GM18520 (cell line): ENCODE data around the gene DNM2.
"Not testable (repeated sequence)": the region's sequence is repeated elsewhere in the genome, so short reads cannot be mapped to it uniquely, and the experiment has no call there.

Experiments used
- ATAC-seq: cut with Tn5 transposase; IDR thresholded peaks from one replicate; pipeline ENCODE4 v1.9.1; 2021; ENCODE audit not compliant: unreplicated experiment

The DNM2 gene

DNA sequence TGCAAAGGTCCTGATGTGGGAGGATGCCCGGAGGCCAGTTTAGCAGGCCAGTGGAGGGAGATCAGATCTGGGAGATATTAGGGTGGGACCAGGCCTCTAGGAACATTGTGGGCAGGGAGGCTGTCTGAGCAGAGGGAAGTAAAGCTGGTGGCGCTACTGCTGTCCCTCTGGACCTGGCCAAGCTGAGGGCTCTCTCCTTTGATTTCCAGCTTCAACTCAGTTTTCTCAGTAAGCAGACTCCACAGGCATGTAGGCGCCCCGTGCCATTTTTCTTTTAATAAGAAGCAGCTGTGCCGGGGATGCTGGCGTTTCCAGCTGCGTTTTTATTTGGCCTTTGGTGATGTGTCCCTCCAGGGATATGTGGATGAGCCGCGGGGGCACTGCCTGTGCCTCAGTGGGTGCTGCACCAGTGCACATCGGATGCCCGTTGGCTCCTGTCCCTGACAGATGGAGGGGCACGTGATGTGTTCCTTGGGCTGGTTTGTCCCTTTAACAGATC lies 6.7 kb downstream of the DNM2 start:
- ATAC-seq, result no peak

DNA sequence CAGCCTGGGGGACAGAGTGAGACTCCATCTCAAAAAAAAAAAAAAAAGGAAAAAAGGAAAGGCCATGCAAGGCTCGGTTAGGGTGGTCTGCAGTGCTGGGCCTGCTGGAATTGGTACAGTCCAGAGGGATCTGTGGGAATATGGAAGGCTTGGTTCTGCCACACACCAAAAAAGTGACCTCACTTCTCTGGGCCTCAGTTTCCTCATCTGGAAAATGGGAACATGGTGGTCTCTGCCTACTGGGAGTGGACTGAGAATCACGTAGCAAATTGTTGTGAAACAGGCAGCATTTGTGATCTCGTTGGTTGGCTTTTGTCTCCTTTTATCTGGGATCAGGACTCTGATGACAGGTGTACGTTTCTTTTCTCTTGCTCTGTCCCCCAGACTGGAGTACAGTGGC lies 7.5 kb downstream of the DNM2 start:
- no peak for ATAC-seq

DNA sequence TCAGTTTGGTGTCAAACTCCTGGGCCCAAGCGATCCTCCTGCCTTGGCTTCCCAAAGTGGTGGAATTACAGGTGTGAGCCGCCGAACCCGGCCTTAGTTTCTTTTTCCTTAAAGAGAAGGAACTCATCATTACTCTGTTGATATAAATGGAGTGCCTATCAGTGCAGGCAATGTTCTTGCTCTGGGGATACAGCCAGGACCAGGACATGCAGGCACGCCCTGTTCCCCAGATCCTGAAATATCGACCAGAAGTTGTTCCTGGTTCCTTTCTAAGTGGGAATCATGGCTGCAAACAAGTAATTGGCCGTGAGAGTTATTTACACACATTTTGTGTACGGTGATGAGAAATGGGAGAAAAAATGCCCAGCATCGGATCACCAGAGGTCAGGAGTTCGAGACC lies 8.4 kb downstream of the DNM2 start:
- ATAC-seq, result no peak

DNA sequence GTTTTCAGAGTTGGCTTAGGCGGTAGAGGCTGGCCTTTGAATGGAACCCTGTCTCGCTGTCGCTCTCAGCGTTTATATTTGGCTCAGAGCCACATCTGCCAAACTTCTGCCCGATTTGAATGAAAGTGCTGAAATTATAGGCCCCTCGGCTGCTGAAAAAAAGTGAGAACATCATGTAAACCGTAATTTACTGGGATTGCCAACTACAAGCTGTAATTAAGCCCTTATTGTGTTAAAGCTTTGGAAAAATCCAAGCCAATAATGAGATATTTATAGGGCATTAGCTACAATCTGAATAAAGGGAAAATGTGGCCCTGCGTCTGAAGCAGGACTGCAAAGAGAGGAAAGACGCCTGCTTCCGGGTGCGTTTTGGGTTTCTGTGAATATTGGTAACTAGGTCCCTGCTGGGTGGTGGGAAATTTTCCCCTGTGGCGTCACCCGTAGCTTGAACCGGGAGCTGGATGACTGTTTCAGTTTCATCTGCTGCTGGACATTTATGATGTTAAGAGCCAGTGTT lies 9.9 kb downstream of the DNM2 start:
- ATAC-seq, result no peak

DNA sequence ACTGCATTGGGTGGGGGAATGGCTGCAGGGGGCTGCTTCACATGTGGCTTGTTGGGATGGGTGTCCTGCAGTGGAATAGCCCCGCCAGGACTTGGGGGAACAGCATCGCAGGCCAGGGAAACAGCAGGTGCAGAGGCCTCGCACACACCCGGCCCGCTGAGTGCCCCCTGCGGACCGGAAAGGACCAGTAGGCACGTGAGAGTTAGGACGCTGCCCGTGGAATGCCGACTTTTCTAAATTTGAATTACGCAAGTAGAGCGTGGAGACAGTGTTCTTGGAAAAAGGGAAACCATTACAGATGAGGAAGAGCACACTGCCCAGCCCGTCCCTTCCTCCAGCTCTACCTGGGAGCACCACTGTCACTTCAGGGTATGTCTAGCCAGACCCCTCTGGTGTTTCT lies 11.5 kb downstream of the DNM2 start:
- no peak for ATAC-seq

DNA sequence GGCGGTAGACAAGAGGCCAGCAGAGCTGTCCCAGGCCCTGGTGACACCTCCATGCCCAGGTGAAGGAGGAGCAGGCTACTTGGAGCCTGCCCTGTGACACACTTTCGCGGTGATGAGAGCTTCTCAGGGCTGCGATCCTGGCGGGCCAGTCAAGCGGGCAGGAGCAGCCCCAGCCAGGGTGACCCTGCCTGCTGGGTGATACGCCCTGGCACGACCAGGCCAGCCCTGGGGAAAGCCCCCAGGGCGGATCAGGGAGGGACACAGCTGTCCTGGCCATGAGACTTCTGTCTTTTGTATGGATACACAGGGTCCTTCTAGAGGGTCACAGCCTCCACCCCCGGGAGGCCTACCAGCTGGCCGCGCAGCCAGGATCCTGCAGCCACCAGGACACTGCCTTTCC lies 13.1 kb downstream of the DNM2 start:
- no peak for ATAC-seq

DNA sequence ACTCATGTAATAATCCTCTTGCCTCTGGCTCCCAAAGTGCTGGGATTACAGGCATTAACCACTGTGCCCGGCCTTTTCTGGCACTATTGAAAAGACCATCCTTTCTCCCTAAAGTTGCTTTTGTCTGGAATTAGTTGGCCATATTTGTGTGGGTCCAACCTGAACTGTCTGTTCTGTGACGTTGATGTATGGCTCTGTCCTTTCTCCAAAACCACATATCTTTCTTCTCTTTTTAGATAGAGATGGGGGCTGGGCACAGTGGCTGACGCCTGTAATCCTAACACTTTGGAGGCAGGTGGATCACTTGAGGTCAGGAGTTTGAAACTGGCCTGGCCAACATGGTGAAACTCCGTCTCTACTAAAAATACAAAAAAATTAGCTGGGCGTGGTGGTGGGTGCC lies 17.9 kb downstream of the DNM2 start:
- ATAC-seq, result no peak

DNA sequence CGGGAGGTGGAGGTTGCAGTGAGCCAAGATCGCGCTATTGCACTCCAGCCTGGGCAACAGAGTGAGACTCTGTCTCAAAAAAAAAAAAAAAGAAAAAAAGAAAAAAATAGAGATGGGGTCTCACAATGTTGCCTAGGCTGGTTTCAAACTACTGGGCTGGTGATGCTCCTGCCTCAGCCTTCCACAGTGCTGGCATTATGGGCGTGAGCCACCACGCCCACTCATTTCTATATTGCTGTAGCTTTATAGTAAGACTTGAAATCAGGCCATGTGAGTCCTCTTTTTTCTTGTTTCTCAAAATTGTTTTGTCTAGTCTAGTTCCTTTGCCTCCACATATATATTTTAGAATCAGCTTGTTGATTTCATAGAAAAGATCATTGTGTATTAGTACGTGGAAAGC lies 18.3 kb downstream of the DNM2 start:
- ATAC-seq, result no peak

DNA sequence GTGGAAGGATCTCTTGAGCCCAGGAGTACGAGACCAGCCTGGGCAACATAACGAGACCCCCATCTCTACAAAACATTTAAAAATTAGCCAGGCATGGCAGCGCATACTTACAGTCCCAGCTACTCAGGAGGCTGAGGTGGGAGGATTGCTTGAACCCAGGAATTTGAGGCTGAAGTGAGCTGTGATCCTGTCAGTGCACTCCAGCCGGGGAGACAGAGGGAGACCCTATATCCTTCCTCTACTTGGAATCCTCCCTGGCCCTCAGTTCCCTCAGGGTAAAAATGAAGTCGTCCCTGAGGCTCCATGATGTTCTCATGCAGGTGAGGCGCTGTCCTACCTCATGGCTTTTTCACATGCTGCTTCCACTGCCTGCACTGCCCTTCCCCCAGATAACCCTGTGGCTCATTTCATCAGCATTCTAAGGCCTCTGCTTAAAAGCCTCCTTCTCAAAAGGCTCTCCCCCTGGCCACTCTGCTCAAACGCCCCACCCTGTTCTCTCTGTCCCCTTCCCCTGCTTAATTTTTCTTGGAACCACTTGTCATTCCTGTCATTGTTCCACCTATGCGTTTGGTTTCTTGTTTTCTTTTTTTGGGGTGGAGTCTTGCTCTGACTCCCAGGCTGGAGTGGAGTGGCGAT lies 19.2 kb downstream of the DNM2 start:
- no peak for ATAC-seq

DNA sequence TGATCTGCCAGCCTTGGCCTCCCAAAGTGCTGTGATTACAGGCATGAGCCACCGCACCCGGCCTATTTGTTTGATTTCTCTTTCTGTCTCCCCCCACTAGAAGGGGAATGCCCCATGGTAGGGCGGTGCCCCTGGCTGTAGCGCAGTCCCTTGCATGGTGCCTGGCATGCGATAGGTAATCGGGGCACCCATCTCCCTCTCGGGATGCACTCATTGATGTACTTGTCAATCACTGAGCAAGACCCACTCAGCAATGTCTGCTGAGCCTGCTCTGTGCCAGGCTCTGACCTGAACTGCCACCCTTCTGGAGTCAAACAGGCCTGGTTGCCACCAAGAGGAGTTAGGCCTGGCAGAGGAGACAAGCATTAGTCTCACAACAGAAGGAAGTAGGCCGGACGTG lies 19.8 kb downstream of the DNM2 start:
- ATAC-seq, result no peak

DNA sequence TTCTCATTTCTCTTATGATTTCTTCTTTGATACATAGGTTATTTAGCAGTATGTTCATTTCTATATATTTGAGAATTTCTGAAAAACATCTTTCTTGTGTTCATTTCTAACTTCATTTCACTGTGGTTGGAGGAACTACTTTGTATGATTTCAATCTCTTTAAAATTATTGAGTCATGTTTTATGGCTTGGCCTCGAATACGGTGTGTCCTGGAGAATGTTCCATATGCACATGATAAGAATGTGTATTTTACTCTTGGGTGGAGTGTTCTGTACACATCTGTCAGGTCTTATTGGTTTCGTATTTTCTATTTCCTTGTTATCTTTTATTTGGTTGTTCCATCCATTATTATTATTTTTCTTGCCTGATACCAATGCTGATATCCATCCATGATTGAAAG lies 22.9 kb downstream of the DNM2 start:
- ATAC-seq, result no peak

DNA sequence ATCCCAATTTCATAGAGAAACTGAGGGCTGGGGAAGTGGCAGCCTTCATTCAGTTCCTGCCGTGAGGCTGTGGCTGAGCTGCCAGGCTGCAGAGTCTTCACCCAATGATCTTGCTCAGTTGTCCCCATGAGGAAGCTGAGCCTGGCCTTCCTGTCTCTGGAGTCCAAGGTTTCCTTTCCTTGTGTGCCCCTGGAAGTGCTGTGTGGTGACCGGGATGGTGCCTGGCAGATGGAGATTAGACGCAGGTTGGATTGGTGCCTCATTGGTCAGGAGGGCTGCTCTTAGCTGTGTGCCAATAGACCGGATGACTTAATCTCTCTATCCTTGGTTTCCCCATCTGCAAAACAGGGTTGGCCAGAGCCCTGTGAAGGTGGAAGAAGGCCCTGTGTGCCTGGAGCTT lies 24.6 kb downstream of the DNM2 start:
- ATAC-seq, result no peak

DNA sequence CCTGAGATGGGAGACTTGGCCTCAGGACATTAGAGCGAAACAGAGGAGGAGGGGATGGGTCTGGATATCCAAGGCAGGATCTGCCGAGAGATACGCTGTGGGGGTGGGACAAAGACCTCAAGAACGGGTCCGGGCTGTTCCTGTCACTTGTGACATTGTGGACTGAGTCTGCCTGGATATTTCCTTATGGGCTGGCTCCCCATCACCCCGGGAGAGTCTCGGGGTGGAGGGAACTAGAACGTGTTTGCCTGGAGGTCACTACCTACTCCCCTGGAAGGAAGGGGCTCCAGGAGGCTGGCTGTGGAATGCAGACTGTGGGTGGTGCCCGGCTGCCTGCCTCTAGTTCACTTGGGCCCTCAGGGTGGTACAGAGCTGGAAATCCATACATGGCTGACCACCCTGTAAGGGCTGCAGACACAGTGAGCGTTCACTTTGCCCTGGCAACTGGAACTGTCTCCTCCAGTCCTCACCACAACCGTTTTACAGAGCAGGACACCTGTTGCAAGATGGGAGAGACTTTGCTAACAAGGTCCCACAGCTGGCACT lies 26.4 kb downstream of the DNM2 start:
- ATAC-seq, result no peak

DNA sequence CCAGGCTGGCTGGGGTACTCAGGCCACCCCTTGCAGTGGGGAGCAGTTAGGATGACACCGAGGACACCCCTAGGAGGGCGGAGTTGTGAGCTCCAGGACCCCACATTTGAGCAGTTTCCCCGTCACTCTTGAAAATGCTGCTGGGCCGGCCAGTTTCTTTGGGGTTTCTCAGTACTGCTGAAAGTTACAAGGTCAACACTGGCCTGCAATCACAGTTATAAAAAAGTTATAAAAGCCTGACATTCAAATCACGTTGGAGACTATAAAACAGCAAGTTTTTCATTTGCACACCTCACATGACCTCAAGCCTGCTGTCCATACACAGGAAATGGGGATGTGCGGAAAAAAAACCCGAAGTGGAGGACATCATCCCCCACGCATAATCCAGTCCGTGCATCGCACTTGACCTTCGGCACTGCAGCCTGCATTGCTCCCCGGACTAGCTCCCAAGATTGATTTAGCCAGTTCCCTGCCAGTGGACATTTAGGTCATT lies 27.0 kb downstream of the DNM2 start:
- no peak for ATAC-seq

DNA sequence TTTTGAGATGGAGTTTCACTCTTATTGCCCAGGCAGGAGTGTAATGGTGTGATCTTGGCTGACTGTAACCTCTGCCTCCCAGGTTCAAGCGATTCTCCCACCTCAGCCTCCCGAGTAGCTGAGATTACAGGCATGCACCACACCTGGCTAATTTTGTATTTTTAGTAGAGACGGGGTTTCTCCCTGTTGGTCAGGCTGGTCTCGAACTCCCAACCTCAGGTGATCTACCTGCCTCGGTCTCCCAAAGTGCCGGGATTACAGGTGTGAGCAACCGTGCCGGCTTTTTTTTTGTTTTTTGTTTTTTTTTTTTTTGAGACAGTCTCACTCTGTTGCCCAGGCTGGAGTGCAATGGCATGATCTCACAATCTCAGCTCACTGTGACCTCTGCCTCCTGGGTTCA lies 28.6 kb downstream of the DNM2 start:
- not testable (repeated sequence) for ATAC-seq

DNA sequence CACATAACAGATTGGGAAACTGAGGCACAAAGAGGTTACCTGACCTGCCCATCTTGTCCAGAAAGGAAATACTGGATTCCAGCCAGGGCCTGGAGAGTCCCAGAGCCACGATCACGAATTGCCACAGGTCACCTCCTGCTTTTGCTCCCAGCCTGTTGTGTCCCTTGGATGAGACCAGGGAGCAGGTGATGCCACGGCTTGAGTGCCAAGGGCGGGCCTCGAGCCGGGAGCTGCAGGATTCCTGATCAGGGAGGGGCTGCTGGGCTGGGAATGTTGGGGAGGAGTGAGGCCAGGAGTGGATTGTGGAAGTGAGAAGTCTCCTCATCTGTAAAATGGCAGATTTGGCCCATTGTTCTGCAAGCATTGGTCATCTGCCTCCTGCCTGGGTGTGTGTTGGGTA lies 29.4 kb downstream of the DNM2 start:
- no peak for ATAC-seq

DNA sequence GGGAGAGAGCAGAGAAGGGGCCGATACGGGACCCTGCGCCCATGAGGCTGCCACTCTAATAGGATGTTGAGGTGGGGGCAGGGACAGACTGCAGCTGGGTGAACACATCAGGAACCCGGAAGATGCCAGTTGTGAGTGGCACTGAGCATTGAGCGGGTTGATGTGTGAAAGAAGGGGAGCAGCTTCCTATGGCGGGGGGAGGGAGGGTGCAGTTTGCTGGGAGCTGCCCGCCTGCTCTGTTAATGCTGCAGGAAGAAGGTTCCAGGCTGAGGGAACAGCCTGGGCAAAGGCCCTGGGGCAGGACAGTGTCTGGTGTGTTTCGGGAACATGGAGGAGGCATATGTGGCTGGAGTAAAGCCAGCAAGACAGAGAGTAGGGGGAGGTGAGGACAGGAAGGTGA lies 29.8 kb downstream of the DNM2 start:
- ATAC-seq, result no peak

DNA sequence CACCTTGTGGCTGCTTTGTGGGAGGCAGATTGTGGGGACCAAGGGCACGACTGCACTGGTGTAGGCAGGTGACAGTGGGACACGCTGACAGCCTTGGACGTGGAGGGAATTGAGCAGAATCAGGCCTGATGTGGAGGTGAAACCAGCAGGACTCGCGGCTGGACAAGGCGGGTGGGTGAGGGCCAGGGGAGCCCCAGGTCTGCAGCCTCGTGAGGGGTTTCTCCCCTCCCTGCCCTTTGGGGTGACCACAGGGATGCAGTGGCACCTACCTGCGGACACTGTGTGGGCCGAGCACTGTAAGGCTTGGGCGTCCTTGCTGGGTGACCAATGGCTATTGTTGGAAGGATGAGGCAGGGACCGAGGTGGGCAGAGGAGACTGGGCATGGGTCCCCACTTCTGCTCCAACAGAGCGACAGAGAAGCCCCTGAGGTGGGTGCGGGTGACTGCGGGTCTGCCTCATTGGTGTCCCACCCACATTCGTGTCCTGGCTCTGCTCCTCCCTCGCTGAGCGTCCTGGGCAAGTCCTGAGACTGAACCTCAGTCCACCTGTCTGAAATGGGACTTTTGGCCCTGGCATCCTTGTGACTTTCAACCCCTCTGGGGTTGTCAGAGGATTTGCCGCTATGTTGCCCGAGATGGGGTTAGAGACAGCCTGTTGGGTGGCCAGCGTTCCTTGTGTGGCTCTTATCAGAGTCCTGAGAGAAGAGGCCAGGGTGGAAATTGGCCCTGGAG lies 30.5 kb downstream of the DNM2 start:
- no peak for ATAC-seq

DNA sequence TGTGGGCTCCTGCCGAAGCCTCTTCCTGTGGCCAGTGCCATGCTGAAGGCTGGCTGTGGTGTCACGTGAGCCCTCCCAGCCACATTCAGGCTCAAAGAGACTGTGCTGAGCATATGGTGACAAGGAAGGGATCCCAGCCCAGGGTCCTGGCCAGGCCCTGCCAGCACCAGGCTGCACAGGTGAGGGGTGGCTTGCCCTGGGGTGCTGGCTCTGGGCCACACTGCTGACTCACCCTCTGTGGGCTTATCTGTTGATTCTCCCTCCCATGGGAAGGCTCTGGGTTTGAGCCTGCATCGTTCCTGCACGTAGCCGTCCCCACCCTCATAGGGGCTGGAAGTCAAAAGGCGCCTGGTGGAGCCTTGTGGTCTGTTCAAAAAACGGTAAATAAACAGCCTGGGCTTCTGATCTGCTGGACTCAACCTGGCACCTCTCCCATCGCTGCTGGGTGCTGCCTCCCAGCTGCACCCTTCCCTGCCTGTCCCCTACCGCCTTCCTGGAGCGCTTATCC lies 31.1 kb downstream of the DNM2 start:
- no peak for ATAC-seq

DNA sequence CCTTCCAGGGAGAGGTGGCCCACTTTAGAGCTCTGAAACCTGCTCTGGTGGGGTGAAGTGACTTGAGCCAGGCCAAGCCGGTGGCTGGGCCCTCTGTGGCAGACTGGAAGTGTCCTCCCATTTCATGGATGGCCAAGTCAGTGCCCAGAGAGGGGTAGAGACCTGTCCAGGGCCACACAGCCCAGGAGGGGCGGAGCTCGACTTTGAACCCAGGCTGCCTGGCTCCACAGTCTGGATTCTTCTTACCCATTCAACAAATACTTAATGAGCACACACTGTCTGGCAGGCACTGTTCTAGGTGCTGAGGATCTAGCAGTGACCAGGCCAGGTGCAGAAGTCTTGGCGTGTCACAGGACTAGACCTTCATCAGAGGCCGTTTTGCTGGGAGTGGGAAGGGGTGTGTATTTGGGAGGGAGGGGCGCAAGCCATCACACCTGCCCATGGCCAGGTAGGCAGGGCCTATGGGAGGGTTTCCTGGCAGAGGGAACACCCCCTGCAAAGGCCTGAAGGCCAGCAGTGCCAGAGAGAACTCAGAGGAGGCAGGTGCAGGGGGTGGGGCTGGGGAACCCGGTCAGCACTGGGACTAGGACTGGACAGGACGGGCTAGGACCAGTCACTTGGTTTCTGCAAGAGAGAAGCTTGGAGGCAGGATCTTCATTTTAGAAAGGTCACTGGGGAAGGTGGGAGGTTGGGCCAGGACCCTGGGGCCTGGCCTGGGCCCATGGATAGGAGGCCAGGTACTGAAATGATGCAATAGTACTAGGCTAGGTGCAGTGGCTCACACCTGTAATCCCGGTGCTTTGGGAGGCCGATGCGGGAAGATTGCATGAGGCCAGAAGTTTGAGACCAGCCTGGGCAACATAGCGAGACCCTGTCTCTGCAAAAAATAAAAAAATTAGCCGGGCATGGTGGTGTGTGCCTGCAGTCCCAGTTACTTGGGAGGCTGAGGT lies 31.8 kb downstream of the DNM2 start:
- no peak for ATAC-seq
